ENCODE measurements around the gene TMEM30A.

Gene TMEM30A

GRCh38 chr6:75243333-75244062 lies 41.1 kb downstream of the TMEM30A start, which contains the start of gene COX7A2:
TSS of gene COX7A2 (minus strand) at chr6:75243801. CDS start at chr6:75243734, 67 bp downstream.
- Histone ChIP-seq H2BK12ac (ENCODE audit: low read length) (no peak within 1 kb of the TSS), H3K18ac (ENCODE audit: low read length) (no peak within 1 kb of the TSS), H3K9me3 (replicated peaks in 1 of 2; ENCODE audit: control insufficient read depth in 2 of 2, insufficient read depth in 1 of 2, low read depth in 1 of 2, low read length in 2 of 2) (peaks cover 0 to 2% of the 10 kb centered on the region in 2 donors), H3K4me3 (ENCODE audit: low read length in 2 of 2) (peak within 1 kb of the TSS; percentile 63 to 79), H2BK5ac (ENCODE audit: low read length) (no peak within 1 kb of the TSS), H3K4me2 (ENCODE audit: insufficient read depth, low read length, poor library complexity, severe bottlenecking) (peak within 1 kb of the TSS; percentile 50), H3K14ac (ENCODE audit: low read length) (no peak within 1 kb of the TSS), H3K79me1 (ENCODE audit: low read depth, low read length) (peaks cover 5% of the 10 kb centered on the region), H3K9ac (ENCODE audit: low read depth, low read length, poor library complexity) (peak within 1 kb of the TSS; percentile 66), H3K27ac (replicated peaks; ENCODE audit: low read length) (peak within 1 kb of the TSS; percentile 60), H2AFZ (ENCODE audit: low read length) (peak within 1 kb of the TSS; percentile 70), H3K4ac (ENCODE audit: low read length) (no peak within 1 kb of the TSS), H3K23ac (ENCODE audit: low read depth, low read length, poor library complexity) (no peak within 1 kb of the TSS), H4K8ac (ENCODE audit: low read depth, low read length) (no peak within 1 kb of the TSS), H2BK15ac (ENCODE audit: low read length) (no peak within 1 kb of the TSS), H3K27me3 (ENCODE audit: control insufficient read depth in 3 of 3, insufficient read depth in 3 of 3, low read depth in 1 of 3, low read length in 3 of 3) (no peaks in the 10 kb centered on the region), H2AK5ac (ENCODE audit: low read depth, low read length) (no peak within 1 kb of the TSS), H2BK120ac (ENCODE audit: low read depth, low read length) (no peak within 1 kb of the TSS), H3K36me3 (replicated peaks in 1 of 2; ENCODE audit: control insufficient read depth in 2 of 2, insufficient read depth in 2 of 2, low read length in 2 of 2) (peaks cover 6 to 31% of the 10 kb centered on the region in 2 donors), H4K91ac (ENCODE audit: low read depth, low read length, poor library complexity) (no peak within 1 kb of the TSS), H3K4me1 (ENCODE audit: control insufficient read depth in 2 of 2, insufficient read depth in 1 of 2, low read depth in 1 of 2, low read length in 2 of 2) (peaks cover 0 to 2% of the 10 kb centered on the region in 2 donors)
- no CpG with 5 or more reads among the region's 36 CpGs for WGBS, 2 donors (ENCODE audit: extremely low coverage in 2 of 2, insufficient read length in 2 of 2, insufficient replicate concordance in 1 of 2)
- peak; percentile 89 for DNase-seq (ENCODE audit: low spot score)

- Histone ChIP-seq H4K8ac (ENCODE audit: low read depth, low read length) (no peak overlapping the region), H3K36me3 (replicated peaks in 1 of 2; ENCODE audit: control insufficient read depth in 2 of 2, insufficient read depth in 2 of 2, low read length in 2 of 2) (peaks cover 9 to 53% of the 10 kb centered on the region in 2 donors), H3K4me2 (ENCODE audit: insufficient read depth, low read length, poor library complexity, severe bottlenecking) (no peak overlapping the region), H3K23ac (ENCODE audit: low read depth, low read length, poor library complexity) (no peak overlapping the region), H3K79me1 (ENCODE audit: low read depth, low read length) (peaks cover 5% of the 10 kb centered on the region), H3K27ac (replicated peaks; ENCODE audit: low read length) (no peak overlapping the region), H3K14ac (ENCODE audit: low read length) (no peak overlapping the region), H3K9ac (ENCODE audit: low read depth, low read length, poor library complexity) (no peak overlapping the region), H2BK15ac (ENCODE audit: low read length) (no peak overlapping the region), H2AK5ac (ENCODE audit: low read depth, low read length) (no peak overlapping the region), H2BK5ac (ENCODE audit: low read length) (no peak overlapping the region), H2BK12ac (ENCODE audit: low read length) (no peak overlapping the region), H2BK120ac (ENCODE audit: low read depth, low read length) (no peak overlapping the region), H3K27me3 (ENCODE audit: control insufficient read depth in 3 of 3, insufficient read depth in 3 of 3, low read depth in 1 of 3, low read length in 3 of 3) (no peaks in the 10 kb centered on the region), H3K4ac (ENCODE audit: low read length) (no peak overlapping the region), H2AFZ (ENCODE audit: low read length) (no peak overlapping the region), H3K9me3 (replicated peaks in 1 of 2; ENCODE audit: control insufficient read depth in 2 of 2, insufficient read depth in 1 of 2, low read depth in 1 of 2, low read length in 2 of 2) (peaks cover 0 to 2% of the 10 kb centered on the region in 2 donors), H4K91ac (ENCODE audit: low read depth, low read length, poor library complexity) (no peak overlapping the region), H3K4me1 (ENCODE audit: control insufficient read depth in 2 of 2, insufficient read depth in 1 of 2, low read depth in 1 of 2, low read length in 2 of 2) (no peaks in the 10 kb centered on the region), H3K18ac (ENCODE audit: low read length) (no peak overlapping the region), H3K4me3 (ENCODE audit: low read length in 2 of 2) (no peak overlapping the region)
- WGBS, 2 donors (ENCODE audit: extremely low coverage in 2 of 2, insufficient read length in 2 of 2, insufficient replicate concordance in 1 of 2) = no CpG with 5 or more reads among the region's 4 CpGs
- no peak for DNase-seq (ENCODE audit: low spot score)
Observed at GRCh38 chr6:75236630-75237029, 48.0 kb downstream of the TMEM30A start.

GRCh38 chr6:75235271-75235670 lies 49.3 kb downstream of the TMEM30A start:
- no peak overlapping the region for H3K4me2 ChIP-seq (ENCODE audit: insufficient read depth, low read length, poor library complexity, severe bottlenecking)
- H2BK5ac ChIP-seq (ENCODE audit: low read length) = no peak overlapping the region
- no peak overlapping the region for H4K8ac ChIP-seq (ENCODE audit: low read depth, low read length)
- H4K91ac ChIP-seq (ENCODE audit: low read depth, low read length, poor library complexity) = no peak overlapping the region
- H3K27ac ChIP-seq (replicated peaks; ENCODE audit: low read length) = no peak overlapping the region
- H2AFZ ChIP-seq (ENCODE audit: low read length) = no peak overlapping the region
- WGBS, 2 donors (ENCODE audit: extremely low coverage in 2 of 2, insufficient read length in 2 of 2, insufficient replicate concordance in 1 of 2) = no CpG with 5 or more reads among the region's 2 CpGs
- H3K9ac ChIP-seq (ENCODE audit: low read depth, low read length, poor library complexity) = no peak overlapping the region
- peaks cover 9 to 39% of the 10 kb centered on the region in 2 donors for H3K36me3 ChIP-seq (replicated peaks in 1 of 2; ENCODE audit: control insufficient read depth in 2 of 2, insufficient read depth in 2 of 2, low read length in 2 of 2)
- H3K79me1 ChIP-seq (ENCODE audit: low read depth, low read length) = peaks cover 5% of the 10 kb centered on the region
- H3K27me3 ChIP-seq (ENCODE audit: control insufficient read depth in 3 of 3, insufficient read depth in 3 of 3, low read depth in 1 of 3, low read length in 3 of 3) = no peaks in the 10 kb centered on the region
- H3K4ac ChIP-seq (ENCODE audit: low read length) = no peak overlapping the region
- no peak overlapping the region for H3K14ac ChIP-seq (ENCODE audit: low read length)
- no peak overlapping the region for H3K4me3 ChIP-seq (ENCODE audit: low read length in 2 of 2)
- H2BK12ac ChIP-seq (ENCODE audit: low read length) = no peak overlapping the region
- H2AK5ac ChIP-seq (ENCODE audit: low read depth, low read length) = no peak overlapping the region
- no peak overlapping the region for H3K23ac ChIP-seq (ENCODE audit: low read depth, low read length, poor library complexity)
- H3K18ac ChIP-seq (ENCODE audit: low read length) = no peak overlapping the region
- no peak overlapping the region for H2BK120ac ChIP-seq (ENCODE audit: low read depth, low read length)
- DNase-seq (ENCODE audit: low spot score) = no peak
- peaks cover 0 to 2% of the 10 kb centered on the region in 2 donors for H3K9me3 ChIP-seq (replicated peaks in 1 of 2; ENCODE audit: control insufficient read depth in 2 of 2, insufficient read depth in 1 of 2, low read depth in 1 of 2, low read length in 2 of 2)
- no peak overlapping the region for H2BK15ac ChIP-seq (ENCODE audit: low read length)
- H3K4me1 ChIP-seq (ENCODE audit: control insufficient read depth in 2 of 2, insufficient read depth in 1 of 2, low read depth in 1 of 2, low read length in 2 of 2) = peaks cover 0 to 2% of the 10 kb centered on the region in 2 donors

GRCh38 chr6:75234126-75234865 lies 50.3 kb downstream of the TMEM30A start:
- no peak overlapping the region for H3K4ac ChIP-seq (ENCODE audit: low read length)
- H3K36me3 ChIP-seq (replicated peaks in 1 of 2; ENCODE audit: control insufficient read depth in 2 of 2, insufficient read depth in 2 of 2, low read length in 2 of 2) = peaks cover 9 to 30% of the 10 kb centered on the region in 2 donors
- no peak overlapping the region for H2BK12ac ChIP-seq (ENCODE audit: low read length)
- no CpG with 5 or more reads among the region's 3 CpGs for WGBS, 2 donors (ENCODE audit: extremely low coverage in 2 of 2, insufficient read length in 2 of 2, insufficient replicate concordance in 1 of 2)
- H3K79me1 ChIP-seq (ENCODE audit: low read depth, low read length) = peaks cover 3% of the 10 kb centered on the region
- H3K18ac ChIP-seq (ENCODE audit: low read length) = no peak overlapping the region
- no peak overlapping the region for H3K23ac ChIP-seq (ENCODE audit: low read depth, low read length, poor library complexity)
- no peak overlapping the region for H2AFZ ChIP-seq (ENCODE audit: low read length)
- H3K9me3 ChIP-seq (replicated peaks in 1 of 2; ENCODE audit: control insufficient read depth in 2 of 2, insufficient read depth in 1 of 2, low read depth in 1 of 2, low read length in 2 of 2) = peaks cover 0 to 2% of the 10 kb centered on the region in 2 donors
- H4K8ac ChIP-seq (ENCODE audit: low read depth, low read length) = no peak overlapping the region
- H3K14ac ChIP-seq (ENCODE audit: low read length) = no peak overlapping the region
- no peak overlapping the region for H3K9ac ChIP-seq (ENCODE audit: low read depth, low read length, poor library complexity)
- H4K91ac ChIP-seq (ENCODE audit: low read depth, low read length, poor library complexity) = no peak overlapping the region
- H3K4me1 ChIP-seq (ENCODE audit: control insufficient read depth in 2 of 2, insufficient read depth in 1 of 2, low read depth in 1 of 2, low read length in 2 of 2) = peaks cover 0 to 2% of the 10 kb centered on the region in 2 donors
- no peak overlapping the region for H3K4me3 ChIP-seq (ENCODE audit: low read length in 2 of 2)
- no peaks in the 10 kb centered on the region for H3K27me3 ChIP-seq (ENCODE audit: control insufficient read depth in 3 of 3, insufficient read depth in 3 of 3, low read depth in 1 of 3, low read length in 3 of 3)
- H3K27ac ChIP-seq (replicated peaks; ENCODE audit: low read length) = no peak overlapping the region
- no peak overlapping the region for H2BK15ac ChIP-seq (ENCODE audit: low read length)
- no peak for DNase-seq (ENCODE audit: low spot score)
- H2BK120ac ChIP-seq (ENCODE audit: low read depth, low read length) = no peak overlapping the region
- no peak overlapping the region for H2BK5ac ChIP-seq (ENCODE audit: low read length)
- H3K4me2 ChIP-seq (ENCODE audit: insufficient read depth, low read length, poor library complexity, severe bottlenecking) = no peak overlapping the region
- no peak overlapping the region for H2AK5ac ChIP-seq (ENCODE audit: low read depth, low read length)

All from neuronal stem cell (in vitro differentiated cells).